Activated gamma-delta T cell (primary cell): ENCODE data around the gene IMPDH2.

ENCODE experiments used
- DNase-seq: peaks from one replicate; lab custom pipeline; 2025; lab: John Stamatoyannopoulos, UW
- total RNA-seq, 2 donors: gene quantifications; one replicate each; lab custom pipeline; 2026; lab: John Stamatoyannopoulos, UW

IMPDH2 gene
- 4.0 to 6.1 reads per million in 2 donors for total RNA-seq

- peak; percentile 89 for DNase-seq
Measured at GRCh38 chr3:49028673-49029562, at the start of gene IMPDH2. Gene IMPDH2 (minus strand): TSS chr3:49029398. CDS start chr3:49029350, 48 bp downstream.

GRCh38 chr3:49076646-49077045, 47.4 kb upstream of the IMPDH2 start:
- DNase-seq, result no peak

- no peak for DNase-seq
Measured at GRCh38 chr3:49076116-49076515, 46.9 kb upstream of the IMPDH2 start.

GRCh38 chr3:49058011-49058410, 28.8 kb upstream of the IMPDH2 start:
- DNase-seq, result no peak

GRCh38 chr3:49057268-49057667, 28.1 kb upstream of the IMPDH2 start:
- DNase-seq, result no peak

- no peak for DNase-seq
Measured at GRCh38 chr3:49054344-49054862, 25.2 kb upstream of the IMPDH2 start.

GRCh38 chr3:49053543-49053942, 24.3 kb upstream of the IMPDH2 start:
- DNase-seq, result no peak

GRCh38 chr3:49035281-49035680, 6.1 kb upstream of the IMPDH2 start:
- no peak for DNase-seq

GRCh38 chr3:49034650-49035049, 5.5 kb upstream of the IMPDH2 start:
- DNase-seq, result no peak

GRCh38 chr3:49032646-49033304, 3.6 kb upstream of the IMPDH2 start:
- DNase-seq, result no peak

GRCh38 chr3:49030321-49030720, 1.1 kb upstream of the IMPDH2 start:
- no peak for DNase-seq

- DNase-seq, result no peak
Measured at GRCh38 chr3:49029563-49029884, 326 bp upstream of the IMPDH2 start.

- no peak for DNase-seq
Measured at GRCh38 chr3:49028298-49028672, 913 bp downstream of the IMPDH2 start.

GRCh38 chr3:49027634-49028033, 1.6 kb downstream of the IMPDH2 start:
- DNase-seq, result no peak

- DNase-seq, result no peak
Measured at GRCh38 chr3:49026536-49026935, 2.7 kb downstream of the IMPDH2 start.

GRCh38 chr3:49025793-49026520, 3.2 kb downstream of the IMPDH2 start:
- DNase-seq, result no peak

- no peak for DNase-seq
Measured at GRCh38 chr3:49025005-49025792, 4.0 kb downstream of the IMPDH2 start.

GRCh38 chr3:49024449-49024848, 4.7 kb downstream of the IMPDH2 start:
- DNase-seq, result no peak

GRCh38 chr3:49023775-49024174, 5.4 kb downstream of the IMPDH2 start:
- no peak for DNase-seq

GRCh38 chr3:49022688-49023171, 6.5 kb downstream of the IMPDH2 start:
- no peak for DNase-seq
